NB4 (cell line): Measurements from ENCODE around the gene RGS6.

Experiments used
- CTCF ChIP-seq: IDR thresholded peaks from one replicate; pipeline ENCODE4 v1.5.1; 2012; ENCODE audit warnings: low read depth, low read length
- POLR2A ChIP-seq: IDR thresholded peaks from 2 replicates; pipeline ENCODE4 v1.6.1; 2011; ENCODE audit warnings: mild to moderate bottlenecking; ENCODE audit not compliant: insufficient read length; ENCODE audit errors: extremely low read depth

- TF ChIP-seq CTCF, result no peak
- TF ChIP-seq POLR2A, result no peak
These were observed 78.2 kb downstream of the RGS6 start for GRCh38 chr14:72010474-72010873.
